ENCODE data around the gene SYTL2. TPM values are rescaled to one million over a fixed set of nuclear protein-coding genes. Genes with fewer than 3 reads are reported as not detected.
A peak's percentile ranks its signal among the peaks of the same experiment; 100 is the strongest.

Gene SYTL2
- polyA plus RNA-seq, 4 donors = 55.3 to 102 (median 82.5) TPM

DNA sequence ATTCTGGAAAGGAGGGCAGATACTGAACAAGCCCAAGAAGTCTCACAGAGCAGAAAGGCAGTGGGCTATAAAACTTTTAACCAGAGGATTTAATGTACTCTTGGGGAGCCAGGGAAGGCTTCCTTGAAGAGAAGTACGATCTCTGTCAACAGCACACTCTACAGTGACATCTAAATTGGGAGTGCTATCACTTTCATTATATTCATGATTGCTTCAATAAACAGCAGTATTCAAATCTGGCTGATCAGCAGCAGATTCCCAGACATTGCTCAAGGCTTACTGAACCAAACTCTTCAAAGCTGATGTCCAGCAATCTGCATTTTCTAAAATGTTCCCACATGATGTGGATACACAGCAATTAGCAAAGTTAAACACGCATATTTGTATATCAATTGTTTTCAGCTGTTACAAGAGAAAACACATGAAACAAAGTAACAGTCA lies 44.2 kb downstream of the SYTL2 start:
- DNase-seq (ENCODE audit: low read depth in 4 of 4, low spot score in 2 of 4) = peak in 1 of 4 donors; percentile 63

DNA sequence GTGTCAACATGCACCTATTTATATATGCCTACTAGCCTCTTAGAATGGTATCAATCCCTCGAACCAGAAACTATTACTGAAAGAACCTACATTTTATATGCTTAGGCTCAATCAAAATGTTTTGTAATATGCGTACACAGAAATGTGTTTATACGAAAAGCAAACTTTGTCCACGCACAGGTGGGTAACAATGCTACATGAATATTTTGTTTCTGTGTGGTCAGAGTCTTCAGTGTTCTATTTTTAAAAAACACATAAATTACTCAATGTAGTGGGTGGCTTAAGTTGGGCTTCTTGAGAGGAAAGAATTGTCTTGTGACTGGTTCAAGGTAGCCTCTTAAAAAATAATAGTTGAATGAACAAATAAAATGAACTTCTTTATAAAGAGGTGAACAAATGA lies 46.1 kb downstream of the SYTL2 start:
- DNase-seq (ENCODE audit: low read depth in 4 of 4, low spot score in 2 of 4) = no peak

DNA sequence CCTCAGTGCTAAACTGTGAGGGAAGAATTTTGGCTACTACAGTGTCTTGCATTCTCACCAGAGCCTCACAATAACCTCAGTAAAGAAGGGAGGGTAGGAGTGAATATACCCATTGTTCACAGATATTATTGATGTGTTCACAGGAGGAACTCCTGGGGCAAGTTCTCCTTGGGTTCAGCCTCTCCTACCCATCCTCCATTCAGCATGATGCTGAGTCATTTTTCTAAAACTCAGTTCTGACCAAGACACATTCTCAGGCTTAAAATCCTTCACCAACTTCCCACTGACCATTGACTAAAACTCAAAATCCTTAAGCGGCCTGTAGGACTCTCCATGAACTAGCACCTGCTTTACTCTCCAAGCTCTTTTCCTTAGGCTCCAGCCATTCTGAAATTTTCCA lies 48.7 kb downstream of the SYTL2 start:
- DNase-seq (ENCODE audit: low read depth in 4 of 4, low spot score in 2 of 4) = no peak

DNA sequence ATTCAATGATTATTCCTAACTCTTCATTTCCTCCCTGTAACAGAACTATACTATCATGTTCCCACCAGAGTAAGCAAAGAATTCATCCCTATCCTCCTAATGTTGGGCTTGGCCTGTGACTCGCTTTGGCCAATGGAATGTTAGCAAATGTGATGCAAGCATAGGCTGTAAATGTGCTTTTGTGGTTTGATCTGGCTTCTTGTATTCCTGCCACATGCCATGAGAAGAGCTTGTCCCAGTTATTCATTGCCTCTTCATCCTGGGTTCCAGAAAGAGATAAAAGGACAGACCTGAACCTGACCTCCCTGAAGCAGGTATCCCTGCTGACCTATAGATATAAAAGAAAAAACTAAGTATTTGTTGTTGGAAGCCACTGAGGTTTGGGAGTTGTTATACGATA lies 51.0 kb downstream of the SYTL2 start:
- no peak for DNase-seq (ENCODE audit: low read depth in 4 of 4, low spot score in 2 of 4)

DNA sequence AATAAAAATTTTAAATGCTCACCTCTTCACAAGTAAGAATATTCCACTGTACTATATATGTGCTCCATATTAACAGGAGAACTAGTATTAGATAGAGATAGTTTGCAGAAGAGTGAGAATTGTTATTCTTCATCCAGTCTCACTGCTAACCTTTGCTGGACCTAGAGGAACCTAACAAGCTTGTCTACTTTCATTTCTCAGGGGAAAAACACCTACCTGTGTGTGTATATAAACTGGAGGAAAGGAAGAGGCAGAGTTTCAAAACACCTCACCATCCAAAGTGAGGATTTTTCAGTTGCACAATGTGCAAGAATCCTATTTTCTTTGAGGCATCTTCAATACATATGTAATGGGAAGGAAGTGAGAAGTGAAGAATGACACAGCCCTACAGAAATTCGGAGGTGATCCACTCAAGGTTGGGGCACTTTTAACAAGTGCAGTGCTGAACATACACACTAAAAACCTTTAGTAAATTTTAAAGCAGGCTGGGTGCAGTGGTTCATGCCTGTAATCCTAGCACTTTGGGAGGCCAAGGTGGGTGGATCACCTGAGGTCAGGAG lies 52.4 kb downstream of the SYTL2 start:
- no peak for DNase-seq (ENCODE audit: low read depth in 4 of 4, low spot score in 2 of 4)

DNA sequence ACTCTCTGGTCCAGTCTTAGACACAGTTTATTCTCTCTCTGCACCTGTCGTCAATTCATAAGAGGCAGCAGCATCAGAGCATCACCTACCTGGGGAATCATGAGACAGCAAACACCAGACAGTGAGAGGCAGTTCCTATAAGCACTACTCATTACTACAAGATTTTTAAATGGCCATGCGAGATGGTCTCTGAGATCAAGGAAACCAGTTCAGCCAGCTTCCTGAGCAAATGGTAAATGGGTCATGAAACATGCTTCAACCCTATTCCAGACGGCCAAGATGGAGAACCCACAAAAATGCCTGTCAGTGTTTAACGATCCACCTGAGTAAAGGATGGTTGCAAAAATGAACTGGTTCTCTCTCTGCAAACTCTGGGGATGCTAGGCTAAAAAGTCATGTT lies 52.9 kb downstream of the SYTL2 start:
- DNase-seq (ENCODE audit: low read depth in 4 of 4, low spot score in 2 of 4) = no peak

DNA sequence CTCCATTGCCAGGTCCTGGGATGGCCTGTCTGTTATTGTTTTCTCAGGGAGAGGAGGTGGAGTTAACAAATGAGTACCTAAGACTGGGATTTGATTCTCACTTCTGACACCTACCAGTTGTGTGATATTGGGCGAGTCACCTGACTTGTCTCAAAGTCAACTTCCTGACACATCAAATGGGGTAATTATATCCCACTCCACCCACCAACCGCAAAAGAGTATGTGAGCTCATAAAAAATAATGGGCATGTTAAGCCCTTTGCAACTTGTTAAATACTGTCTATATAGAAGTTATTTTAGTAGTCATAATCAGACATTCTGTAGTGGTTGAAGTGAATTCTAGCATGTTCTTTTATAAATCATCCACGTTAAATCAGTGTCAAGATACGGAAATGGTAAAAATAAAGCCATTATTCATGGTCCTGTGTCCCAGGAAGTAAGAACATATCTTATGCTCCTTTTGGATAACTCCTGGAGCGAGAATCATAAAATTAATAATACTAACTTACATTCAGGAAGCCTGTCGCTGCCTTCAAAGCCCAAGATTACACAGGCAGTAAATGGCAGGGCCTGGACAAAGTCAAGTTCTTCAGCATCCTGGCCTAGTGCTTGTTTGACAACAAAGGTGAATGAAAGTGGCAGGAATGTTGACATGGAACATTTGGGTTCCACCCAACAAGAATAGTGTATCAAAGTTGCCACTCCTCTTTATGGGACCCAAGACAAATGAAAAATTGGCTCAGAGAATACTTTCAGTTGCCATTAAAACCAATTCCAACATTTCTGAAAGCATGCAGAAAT lies 54.3 kb downstream of the SYTL2 start:
- DNase-seq (ENCODE audit: low read depth in 4 of 4, low spot score in 2 of 4) = no peak

DNA sequence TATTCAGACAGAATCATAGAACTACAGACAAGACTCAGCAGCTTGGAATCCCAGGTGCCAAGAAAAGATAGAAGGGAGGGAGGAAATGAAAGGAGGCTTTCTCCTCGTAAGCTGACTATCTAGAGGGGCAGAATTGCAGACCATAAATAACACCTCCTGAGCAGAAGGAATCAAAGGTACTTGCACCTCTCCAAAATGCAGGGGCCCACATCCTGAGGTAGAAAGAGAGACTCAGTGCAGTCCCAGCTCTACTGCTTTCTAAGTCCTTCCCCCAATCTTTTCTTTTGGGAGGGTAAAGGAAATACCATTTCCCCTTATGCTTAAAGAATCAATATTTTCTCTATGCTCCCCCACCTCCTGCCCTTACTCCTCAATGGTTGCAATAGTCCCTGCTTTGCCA lies 55.2 kb downstream of the SYTL2 start:
- DNase-seq (ENCODE audit: low read depth in 4 of 4, low spot score in 2 of 4) = no peak

DNA sequence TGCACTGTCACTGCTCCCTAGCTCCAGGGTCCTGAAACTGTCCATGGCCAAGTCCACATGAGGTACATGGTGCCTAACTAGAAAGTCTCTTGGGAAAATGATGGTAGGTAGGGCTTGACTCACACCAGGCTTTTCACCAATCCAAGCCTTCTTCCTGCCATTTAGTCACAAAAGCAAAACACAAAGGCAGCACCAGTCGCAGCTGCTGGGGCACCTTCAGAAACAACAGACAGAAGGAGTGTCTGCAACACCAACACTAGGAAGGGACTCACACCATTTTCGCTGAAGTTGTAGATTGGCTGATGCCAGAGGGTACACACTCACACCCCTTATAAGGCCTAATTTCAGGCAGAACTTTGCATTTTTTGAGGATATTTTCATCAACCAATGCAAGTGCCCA lies 55.7 kb downstream of the SYTL2 start:
- no peak for DNase-seq (ENCODE audit: low read depth in 4 of 4, low spot score in 2 of 4)

DNA sequence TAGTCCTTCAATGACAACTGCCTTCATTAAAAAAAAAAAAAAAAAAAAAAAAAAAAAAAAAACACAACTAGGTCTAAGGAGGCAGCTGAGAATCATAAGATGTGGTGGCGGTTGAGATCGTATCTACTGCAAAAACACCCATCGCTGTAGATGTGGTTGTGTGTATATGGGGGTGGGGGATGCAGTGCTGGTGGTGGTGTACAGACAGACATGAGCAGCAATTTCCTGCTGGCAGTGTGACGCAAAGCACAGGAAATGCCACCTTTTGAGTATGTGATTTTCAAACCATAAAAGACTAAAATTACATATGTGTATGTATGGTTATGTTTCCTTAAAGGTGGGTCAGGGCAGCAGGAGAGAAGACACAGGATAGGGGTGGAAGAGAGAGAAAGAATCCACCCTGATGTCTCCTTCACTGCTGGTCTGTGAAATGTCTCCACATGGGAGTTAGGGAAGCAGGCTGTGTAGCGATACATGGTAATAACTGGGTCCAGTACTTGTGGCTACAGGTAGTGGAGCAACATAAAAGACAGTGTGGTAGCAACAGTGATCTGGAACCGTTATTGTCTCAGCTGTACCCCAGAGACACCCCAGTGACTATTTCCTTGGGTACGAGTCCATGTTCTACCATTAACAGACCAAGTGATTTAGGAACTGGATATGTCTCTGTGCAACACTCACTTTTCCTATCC lies 57.9 kb downstream of the SYTL2 start:
- no peak for DNase-seq (ENCODE audit: low read depth in 4 of 4, low spot score in 2 of 4)

DNA sequence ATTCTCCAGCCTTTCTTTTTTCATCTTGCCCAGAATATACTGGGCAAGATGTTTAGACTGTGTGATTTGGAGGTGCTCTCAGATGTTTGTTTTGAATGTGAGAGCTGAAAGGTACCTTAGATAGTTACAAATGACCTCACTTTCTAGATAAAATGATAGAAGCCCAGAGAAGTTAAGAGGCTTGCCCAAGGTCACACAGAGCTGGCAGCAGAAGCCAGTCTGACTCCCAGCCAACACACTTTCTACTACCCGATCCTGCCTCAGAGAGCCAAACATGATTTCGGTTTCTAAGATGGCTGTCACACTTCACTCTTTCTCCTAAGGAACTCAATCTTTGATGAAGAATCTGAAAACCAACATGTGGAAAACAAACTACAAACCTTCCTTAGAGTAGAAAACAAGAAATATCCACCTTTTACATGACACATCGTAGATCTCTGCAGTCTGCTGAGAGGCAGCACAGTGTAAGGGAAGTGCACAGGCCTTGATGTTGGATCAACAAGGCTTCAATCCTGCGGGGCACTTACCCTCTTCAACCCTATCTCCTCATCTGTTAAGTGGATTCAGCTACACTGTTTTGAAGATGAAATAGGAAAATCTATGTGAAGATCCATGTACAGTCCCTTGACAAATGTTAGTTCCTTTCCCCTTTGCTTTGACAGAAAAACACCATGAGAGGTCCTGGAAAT lies 58.6 kb downstream of the SYTL2 start:
- DNase-seq (ENCODE audit: low read depth in 4 of 4, low spot score in 2 of 4) = no peak

DNA sequence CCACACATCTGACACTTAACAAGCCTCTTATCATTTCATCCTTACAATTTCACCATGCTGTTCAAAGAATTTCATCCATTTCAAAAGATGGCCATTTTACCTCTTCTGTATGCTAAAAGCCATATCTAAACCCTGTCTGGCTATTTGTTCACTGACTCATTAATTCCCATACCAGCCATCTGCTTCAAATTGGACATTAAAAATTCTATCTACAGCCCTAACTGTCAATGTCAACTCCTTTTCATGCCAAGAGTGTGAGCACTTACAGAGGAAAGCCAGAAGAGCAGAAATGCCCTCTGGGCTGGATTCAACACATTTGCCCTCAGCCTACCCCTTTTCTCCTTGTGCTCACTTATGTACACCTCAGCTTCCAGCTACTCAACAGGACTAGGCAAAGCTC lies 59.2 kb downstream of the SYTL2 start:
- no peak for DNase-seq (ENCODE audit: low read depth in 4 of 4, low spot score in 2 of 4)

DNA sequence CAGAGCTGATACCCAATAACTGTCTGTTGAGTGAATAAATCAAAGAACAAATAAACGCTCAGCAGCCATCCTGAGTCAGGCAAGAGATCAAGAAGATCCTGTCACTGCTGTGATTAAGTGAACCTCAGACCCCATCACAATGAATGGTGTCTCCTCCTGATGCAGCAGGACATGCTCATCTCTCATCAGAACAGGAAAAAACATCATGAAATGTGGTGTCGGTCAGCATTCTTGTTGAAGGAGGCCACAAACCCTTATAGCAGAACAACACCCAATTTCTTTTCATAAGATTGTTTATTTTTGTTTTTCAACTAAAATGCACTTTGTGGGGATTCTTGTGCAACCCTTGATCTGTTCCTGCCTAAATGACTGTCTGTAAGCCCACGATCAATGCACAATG lies 60.3 kb downstream of the SYTL2 start:
- no peak for DNase-seq (ENCODE audit: low read depth in 4 of 4, low spot score in 2 of 4)

DNA sequence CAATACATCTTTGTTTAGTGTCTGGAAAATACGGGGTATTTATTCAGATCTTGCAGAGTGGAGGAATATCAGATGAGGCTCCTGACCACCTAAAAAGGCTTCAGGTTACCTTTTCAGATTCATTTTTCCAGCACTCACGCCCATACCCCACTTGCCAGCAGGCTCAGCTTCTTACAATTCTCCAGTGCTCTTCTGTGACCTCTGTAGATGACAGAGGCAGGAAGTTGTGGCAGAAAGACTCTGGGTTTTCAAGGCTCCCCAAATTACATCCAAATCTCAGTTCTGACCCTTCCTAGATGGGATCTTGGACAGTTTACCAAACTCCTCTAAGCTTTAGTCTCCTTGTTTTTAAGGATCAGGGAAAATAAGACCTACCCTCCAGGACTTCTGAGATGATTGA lies 61.1 kb downstream of the SYTL2 start:
- DNase-seq (ENCODE audit: low read depth in 4 of 4, low spot score in 2 of 4) = no peak

DNA sequence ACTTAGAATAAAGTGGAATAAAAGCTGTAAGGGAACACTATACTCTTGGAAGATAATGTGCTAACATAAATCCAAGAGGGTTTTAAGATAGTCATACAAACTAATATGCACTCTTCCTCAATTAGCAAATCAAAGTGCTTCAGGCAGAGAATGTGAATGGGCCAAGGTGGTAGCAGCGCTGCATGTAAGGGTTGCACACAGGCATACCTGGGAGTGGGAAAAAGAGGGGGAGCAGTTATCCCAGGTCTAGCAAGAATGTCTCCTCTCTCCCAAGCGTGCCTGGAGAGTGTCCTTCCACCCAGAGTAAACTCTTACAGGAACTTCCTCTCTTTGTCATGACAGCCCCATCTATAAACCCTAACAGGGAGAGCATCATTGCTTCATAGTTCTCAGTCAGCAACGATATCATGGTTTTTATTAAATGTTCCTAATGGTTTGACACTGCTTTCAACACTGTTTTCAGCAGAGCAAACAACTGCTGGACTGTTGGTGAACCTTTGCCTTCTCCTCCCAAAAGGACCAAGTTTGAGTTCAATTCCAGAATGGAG lies 61.6 kb downstream of the SYTL2 start:
- no peak for DNase-seq (ENCODE audit: low read depth in 4 of 4, low spot score in 2 of 4)

DNA sequence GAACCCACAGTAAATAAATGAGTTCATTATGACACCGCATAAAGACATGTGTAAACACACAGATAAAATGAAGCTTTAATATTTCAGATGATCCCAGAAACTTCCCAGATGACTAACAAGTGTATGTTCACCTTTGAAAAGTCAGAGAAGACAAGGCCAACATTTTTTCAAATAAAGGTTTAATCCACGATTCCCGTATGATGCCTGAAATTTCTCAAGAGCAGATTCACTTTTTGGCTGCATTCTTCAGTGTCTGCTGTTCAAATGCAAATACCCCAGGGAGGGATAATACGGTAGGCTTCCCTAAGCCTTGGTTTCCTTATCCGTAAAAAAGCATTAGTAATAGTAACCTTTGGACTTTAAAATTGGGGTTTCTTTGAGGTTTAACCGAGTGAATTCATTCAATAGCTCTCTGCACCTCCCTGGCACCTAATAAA lies 62.5 kb downstream of the SYTL2 start:
- no peak for DNase-seq (ENCODE audit: low read depth in 4 of 4, low spot score in 2 of 4)

DNA sequence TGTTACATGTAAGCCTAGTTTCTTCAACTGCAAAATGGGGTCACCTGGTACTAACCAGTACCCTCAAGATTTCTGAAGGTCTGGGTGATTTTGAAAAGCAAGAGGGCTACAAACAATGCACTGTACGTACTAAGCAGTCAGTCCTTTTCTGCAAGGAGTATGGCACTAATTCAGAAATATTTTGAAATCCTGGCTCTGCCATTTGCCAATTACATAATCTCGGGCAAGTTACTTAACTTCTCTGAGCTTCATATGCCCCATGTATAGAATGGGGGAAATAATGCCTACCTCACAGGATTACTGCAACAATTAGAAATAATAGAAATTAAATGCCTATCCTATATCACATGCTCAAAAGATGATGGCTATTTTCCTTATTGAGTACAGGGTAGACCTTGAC lies 64.3 kb downstream of the SYTL2 start:
- DNase-seq (ENCODE audit: low read depth in 4 of 4, low spot score in 2 of 4) = no peak

DNA sequence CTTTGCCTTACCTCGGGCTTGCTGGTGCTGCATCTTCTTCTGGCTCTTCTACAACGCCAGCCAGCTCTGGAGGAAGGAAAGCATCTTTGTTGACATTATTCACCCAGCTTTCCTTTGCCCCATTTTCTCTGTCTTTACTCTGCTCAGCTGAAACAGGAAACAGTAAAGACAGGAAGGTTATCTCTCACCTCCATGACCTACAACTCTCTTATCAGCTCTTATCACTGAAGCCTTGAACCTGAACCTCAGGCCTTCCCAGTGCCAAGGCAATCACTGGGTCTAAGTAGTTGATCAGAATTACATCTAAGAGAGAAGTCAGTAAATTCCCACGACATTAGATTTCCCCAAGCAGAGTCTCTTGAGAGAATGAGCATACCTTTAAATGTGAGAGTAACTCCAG lies 65.3 kb downstream of the SYTL2 start:
- no peak for DNase-seq (ENCODE audit: low read depth in 4 of 4, low spot score in 2 of 4)

DNA sequence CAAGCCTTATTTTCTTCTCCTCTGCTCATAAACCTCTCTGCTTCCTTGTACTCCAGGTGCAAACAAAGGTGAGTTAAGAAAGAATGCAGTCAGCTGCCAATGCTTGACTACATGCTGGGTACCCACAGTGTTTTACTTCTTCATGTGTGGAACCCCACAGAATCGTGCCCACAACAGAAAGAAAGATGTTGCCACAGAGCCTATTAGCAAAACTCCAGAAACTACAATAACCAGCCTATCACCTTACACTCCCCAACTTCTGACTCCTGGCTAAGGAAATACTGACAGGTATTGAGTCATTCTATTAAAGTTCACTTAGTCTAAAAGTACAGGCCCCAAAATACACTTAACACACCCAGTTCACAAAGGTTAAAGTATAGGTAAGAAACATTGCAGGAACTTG lies 68.1 kb downstream of the SYTL2 start:
- DNase-seq (ENCODE audit: low read depth in 4 of 4, low spot score in 2 of 4) = no peak

DNA sequence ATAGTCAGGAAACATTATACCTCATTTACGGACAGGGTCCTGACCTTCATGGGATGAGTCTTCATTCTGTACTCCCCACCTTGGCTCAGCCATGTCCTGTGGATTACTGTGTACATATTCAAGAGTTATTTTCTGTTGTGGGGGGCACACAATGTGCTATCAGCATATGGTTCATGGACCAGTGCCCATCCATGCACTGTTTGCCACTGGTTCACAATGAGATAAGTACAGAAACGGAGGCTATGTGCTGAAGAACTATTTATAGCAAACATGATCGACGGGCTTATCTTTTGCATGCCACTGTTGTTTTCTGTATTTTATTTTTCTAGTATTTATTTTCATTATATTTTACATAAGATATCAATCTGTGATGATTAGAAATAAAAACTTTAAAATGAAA lies 68.6 kb downstream of the SYTL2 start:
- no peak for DNase-seq (ENCODE audit: low read depth in 4 of 4, low spot score in 2 of 4)

Measured in left renal cortex interstitium (tissue), 4 donors.